ENCODE data around the gene PTPN23. TPM values are rescaled to one million over a fixed set of nuclear protein-coding genes. Genes with fewer than 3 reads are reported as not detected.
A peak's percentile ranks its signal among the peaks of the same experiment; 100 is the strongest.

Gene PTPN23
- polyA plus RNA-seq, 1 donor from 2014 or later = 5.0 TPM

DNA sequence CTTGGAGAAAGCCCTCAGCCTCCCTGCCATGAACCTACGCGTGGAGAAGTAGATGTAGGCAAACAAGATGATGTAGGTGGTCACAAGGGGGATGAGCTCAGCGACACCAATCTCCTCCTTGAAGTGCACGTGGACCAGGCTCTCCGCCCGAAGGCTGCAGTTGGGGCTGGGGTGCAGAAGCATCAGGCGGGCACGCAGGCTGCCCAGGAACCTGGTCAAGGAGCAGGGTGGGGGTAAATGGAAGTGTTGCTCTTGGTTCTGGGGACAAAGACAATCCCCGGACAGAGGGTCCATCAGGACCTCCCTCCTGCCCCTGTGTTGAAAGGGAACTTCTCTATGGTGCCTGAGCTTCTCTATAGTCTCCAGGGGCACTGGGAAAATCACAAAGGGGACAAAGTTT lies 45.1 kb downstream of the PTPN23 start:
- H3K27ac Mint-ChIP-seq = peak overlapping the region in 1 of 3 donors; percentile 7
- peak overlapping the region in 1 of 4 donors; percentile 8 for H3K4me3 Mint-ChIP-seq
- peaks cover 5 to 10% (median 9%) of the 10 kb centered on the region in 3 donors for H3K4me1 Mint-ChIP-seq
- no peaks in the 10 kb centered on the region for H3K27me3 Mint-ChIP-seq
- peaks cover 6% of the 10 kb centered on the region for H3K36me3 Mint-ChIP-seq
- no peaks in the 10 kb centered on the region for H3K9me3 Mint-ChIP-seq

DNA sequence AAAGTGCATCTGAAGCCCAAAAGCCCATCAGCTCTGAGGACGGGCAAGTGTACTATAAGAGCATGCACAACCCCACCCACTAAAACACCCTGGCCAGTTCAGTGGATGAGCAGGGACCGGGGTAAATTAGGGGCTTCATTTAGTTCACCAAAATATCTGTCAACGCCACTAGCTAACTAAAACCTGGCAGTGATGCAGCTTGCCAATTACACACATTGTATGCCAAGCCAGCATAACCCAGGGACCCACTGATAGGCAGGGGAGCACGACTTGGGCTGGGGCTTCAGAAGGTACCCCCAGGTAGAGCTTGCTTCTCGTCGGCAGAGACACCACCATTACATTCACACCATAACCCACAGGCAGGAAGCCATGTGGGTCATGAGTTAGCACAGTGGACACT lies 47.0 kb downstream of the PTPN23 start:
- no peaks in the 10 kb centered on the region for H3K27me3 Mint-ChIP-seq
- H3K4me3 Mint-ChIP-seq = no peak overlapping the region
- H3K9me3 Mint-ChIP-seq = no peaks in the 10 kb centered on the region
- peaks cover 0 to 1% (median 0%) of the 10 kb centered on the region in 3 donors for H3K4me1 Mint-ChIP-seq
- peaks cover 7% of the 10 kb centered on the region for H3K36me3 Mint-ChIP-seq
- no peak overlapping the region for H3K27ac Mint-ChIP-seq

DNA sequence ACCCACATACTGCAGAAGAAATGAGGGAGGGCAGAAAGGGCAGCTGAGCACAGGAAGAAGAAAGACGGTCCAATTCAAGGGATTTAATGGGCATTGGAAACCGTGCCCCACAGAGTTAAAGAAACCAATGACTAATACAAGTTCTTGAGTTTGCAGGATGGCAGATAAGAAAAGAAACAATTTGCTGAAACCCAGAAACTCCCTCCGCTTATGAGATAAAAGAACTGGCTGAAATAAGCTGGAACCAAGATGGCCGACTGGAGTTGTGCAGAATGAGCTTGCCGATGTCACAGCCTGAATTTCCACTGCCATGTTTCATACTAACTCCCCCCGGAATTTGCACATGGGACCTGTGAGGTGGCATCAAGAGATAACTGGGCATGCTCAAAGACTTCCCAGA lies 47.8 kb downstream of the PTPN23 start:
- H3K9me3 Mint-ChIP-seq = no peaks in the 10 kb centered on the region
- H3K27ac Mint-ChIP-seq = no peak overlapping the region
- H3K4me1 Mint-ChIP-seq = peaks cover 0 to 3% (median 1%) of the 10 kb centered on the region in 3 donors
- no peak overlapping the region for H3K4me3 Mint-ChIP-seq
- peaks cover 9% of the 10 kb centered on the region for H3K36me3 Mint-ChIP-seq
- H3K27me3 Mint-ChIP-seq = no peaks in the 10 kb centered on the region

DNA sequence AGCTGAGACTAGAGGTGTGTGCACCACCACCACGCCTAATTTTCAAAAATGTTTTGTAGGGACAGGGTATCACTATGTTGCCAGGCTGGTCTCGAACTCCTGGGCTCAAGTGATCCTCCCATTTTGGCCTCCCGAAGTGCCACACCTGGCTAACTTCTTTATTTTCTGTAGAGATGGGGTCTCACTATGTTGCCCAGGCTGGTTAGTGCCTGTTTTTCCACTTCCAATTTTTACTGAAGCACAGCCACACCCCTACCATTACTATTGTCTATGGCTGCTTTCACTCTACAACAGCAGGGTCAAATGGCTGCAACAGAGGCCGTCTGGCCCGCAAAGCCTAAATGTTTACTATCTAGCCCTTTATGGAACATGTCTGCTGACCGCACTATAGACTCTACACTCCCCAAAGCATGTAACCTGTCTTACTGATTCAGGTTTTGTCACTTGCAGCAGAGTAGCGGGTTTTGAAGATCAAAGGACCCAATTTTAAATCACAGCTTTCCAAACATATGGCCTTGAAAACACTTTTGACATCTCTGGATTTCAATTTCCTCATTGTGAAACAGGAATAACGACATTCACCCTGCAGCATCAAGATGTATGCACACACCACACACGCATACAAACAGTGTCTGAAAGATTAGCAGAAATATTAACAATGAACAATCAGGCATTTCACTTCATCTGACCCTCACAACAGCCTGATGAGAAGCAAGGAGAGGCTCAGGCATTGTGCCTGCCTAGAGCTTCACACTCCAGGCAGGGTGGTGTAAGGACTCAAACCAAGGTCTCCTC lies 48.9 kb downstream of the PTPN23 start:
- Mint-ChIP-seq H3K27me3 (no peaks in the 10 kb centered on the region), H3K4me3 (no peak overlapping the region), H3K27ac (peak overlapping the region in 1 of 3 donors; percentile 81), H3K4me1 (peaks cover 0 to 6% (median 1%) of the 10 kb centered on the region in 3 donors), H3K36me3 (peaks cover 9% of the 10 kb centered on the region), H3K9me3 (no peaks in the 10 kb centered on the region)

DNA sequence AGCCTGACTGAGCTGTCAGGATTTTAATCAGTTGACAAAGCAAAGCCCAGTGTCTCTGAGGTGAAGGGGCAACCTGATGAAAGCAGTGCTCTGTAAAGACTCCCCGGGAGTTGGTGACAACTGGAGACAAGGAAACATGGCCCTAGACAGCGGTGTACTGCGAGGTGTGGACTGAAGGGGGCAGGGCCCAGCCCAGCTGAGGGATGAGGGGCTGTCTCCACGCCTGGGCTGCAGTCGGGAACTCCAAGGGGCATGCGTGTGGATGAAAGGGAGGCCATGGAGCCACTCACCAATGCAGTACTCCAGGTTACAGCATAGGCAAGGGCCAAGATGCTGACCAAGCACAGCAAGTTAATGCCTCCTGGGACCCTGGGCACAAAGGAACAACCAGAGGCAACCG lies 49.8 kb downstream of the PTPN23 start:
- Mint-ChIP-seq H3K4me1 (peaks cover 0 to 6% (median 0%) of the 10 kb centered on the region in 3 donors), H3K27ac (peak overlapping the region in 1 of 3 donors; percentile 9)

DNA sequence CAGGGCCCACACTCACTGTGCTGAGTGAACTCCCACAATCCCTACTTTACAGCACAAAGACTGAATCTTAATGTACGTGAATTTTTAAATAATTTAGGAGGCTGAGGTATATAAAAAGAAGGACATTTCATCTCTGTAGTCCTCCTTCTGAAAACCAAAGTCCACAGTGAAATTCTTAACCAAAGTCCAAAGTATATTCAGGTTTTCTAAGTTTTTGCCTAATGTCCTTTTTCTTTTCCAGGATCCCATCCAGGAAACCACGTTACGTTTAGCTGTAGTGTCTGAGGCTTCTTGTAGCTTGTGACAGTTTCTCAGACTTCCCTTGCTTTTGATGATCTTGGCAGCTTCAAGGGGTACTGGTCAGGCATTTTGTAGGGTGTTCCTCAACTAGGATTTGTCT lies 50.4 kb downstream of the PTPN23 start:
- Mint-ChIP-seq H3K4me1 (peaks cover 0 to 6% (median 0%) of the 10 kb centered on the region in 3 donors), H3K36me3 (peaks cover 11% of the 10 kb centered on the region), H3K27ac (peak overlapping the region in 1 of 3 donors; percentile 13), H3K4me3 (no peak overlapping the region), H3K9me3 (no peaks in the 10 kb centered on the region), H3K27me3 (no peaks in the 10 kb centered on the region)

More for the DNA sequence above, 49.8 kb downstream of the PTPN23 start:
- Mint-ChIP-seq H3K9me3 (no peaks in the 10 kb centered on the region), H3K36me3 (peaks cover 11% of the 10 kb centered on the region), H3K4me3 (no peak overlapping the region), H3K27me3 (no peaks in the 10 kb centered on the region)

DNA sequence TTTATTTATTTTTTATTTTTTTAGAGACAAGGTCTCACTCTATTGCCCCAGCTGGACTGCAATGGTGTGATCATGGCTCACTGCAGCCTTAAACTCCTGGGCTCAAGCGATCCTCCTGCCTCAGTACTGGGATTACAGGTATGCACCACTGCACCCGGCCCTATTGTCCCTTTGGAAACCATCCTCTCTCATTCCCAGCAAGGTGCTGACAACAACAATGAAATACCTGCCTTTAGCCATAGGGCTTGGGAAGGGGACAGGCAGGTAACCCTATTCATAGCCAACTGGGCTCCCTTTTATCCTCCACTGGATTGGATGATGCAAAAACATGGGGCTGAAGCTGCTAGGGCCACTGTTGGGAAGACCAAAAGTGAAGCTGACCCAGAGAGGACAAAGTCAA lies 51.9 kb downstream of the PTPN23 start:
- H3K9me3 Mint-ChIP-seq = no peaks in the 10 kb centered on the region
- H3K27me3 Mint-ChIP-seq = no peaks in the 10 kb centered on the region
- peaks cover 11% of the 10 kb centered on the region for H3K36me3 Mint-ChIP-seq
- no peak overlapping the region for H3K4me3 Mint-ChIP-seq
- no peak overlapping the region for H3K27ac Mint-ChIP-seq
- H3K4me1 Mint-ChIP-seq = peaks cover 0 to 6% (median 0%) of the 10 kb centered on the region in 3 donors

DNA sequence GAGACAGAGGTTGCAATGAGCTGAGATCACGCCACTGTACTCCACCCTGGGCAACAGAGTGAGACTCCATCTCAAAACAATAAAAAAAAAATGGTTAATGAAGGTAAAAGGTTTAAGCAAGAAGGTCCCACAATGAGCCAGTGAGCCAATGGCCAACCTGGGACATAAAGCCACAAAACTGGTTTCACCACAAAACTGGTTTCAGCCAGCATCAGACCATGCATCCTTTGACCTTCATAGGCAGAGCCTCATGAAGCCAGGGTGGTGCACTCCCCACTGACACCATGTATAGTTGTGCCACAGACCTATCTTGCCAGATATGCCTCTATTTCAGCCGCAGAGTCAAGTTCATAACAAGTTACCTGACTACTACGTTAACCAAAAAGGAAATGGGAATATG lies 53.0 kb downstream of the PTPN23 start:
- no peaks in the 10 kb centered on the region for H3K27me3 Mint-ChIP-seq
- H3K4me1 Mint-ChIP-seq = peaks cover 0 to 6% (median 0%) of the 10 kb centered on the region in 3 donors
- H3K27ac Mint-ChIP-seq = no peak overlapping the region
- peaks cover 11% of the 10 kb centered on the region for H3K36me3 Mint-ChIP-seq
- no peak overlapping the region for H3K4me3 Mint-ChIP-seq
- no peaks in the 10 kb centered on the region for H3K9me3 Mint-ChIP-seq

DNA sequence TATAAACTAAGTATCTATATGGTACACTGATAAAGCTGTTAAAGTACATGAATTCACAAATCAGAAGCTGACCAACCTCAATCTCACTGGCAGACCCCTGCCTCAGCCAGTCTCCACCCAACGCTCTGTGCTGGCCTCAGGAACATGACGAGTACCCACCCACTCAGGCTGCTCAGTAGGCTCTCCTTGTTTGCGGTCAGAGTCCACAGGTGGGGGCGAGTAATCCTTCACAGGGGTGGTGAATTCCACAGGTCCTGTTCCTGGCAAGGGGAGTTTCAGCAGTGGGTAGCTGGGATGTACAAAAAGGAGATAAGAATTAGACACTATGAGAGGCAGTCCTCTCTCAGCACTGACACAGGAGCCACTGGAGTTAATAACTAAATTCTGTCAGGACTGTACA lies 54.0 kb downstream of the PTPN23 start:
- Mint-ChIP-seq H3K27ac (no peak overlapping the region), H3K36me3 (peaks cover 11% of the 10 kb centered on the region), H3K4me1 (peaks cover 0 to 6% (median 0%) of the 10 kb centered on the region in 3 donors)

DNA sequence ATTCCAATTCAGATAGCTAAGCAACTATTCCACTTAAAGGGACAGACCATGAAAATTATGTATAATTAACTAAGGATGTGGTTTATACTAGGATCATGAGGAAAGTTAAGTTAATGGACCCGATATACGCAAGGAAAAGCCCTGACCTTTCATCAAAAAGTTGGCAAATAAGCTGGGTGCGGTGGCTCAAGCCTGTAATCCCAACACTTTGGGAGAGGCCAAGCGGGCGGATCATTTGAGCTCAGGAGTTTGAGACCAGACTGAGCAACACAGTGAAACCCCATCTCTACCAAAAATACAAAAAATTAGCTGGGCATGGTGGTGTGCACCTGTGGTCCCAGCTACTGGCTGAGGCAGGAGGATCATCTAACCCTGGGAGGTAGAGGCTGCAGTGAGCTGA lies 55.4 kb downstream of the PTPN23 start:
- no peak overlapping the region for H3K27ac Mint-ChIP-seq
- peaks cover 0 to 6% (median 0%) of the 10 kb centered on the region in 3 donors for H3K4me1 Mint-ChIP-seq
- no peak overlapping the region for H3K4me3 Mint-ChIP-seq
- H3K36me3 Mint-ChIP-seq = peaks cover 8% of the 10 kb centered on the region
- H3K9me3 Mint-ChIP-seq = no peaks in the 10 kb centered on the region
- H3K27me3 Mint-ChIP-seq = no peaks in the 10 kb centered on the region

More for the DNA sequence above, 54.0 kb downstream of the PTPN23 start:
- Mint-ChIP-seq H3K4me3 (no peak overlapping the region), H3K27me3 (no peaks in the 10 kb centered on the region), H3K9me3 (no peaks in the 10 kb centered on the region)

DNA sequence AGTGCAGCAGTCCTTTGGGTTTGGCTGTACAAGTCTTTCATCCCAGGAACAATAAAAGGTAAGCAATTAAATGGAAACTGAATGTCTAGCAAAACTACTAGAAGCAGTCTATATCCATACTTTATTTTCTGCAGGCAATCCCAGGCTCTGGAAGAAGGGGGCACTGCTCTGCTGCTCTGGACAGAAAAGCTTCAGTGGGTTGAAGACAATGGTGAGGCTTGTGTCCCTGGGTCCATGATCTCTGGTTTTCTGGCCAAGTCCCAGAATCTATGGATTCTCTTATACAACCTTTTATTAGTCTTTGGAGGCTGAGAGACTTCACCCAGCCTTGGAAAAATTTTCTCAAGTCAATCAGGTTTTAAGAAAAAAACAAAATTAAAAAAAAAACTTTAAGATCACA lies 59.3 kb downstream of the PTPN23 start:
- Mint-ChIP-seq H3K36me3 (no peaks in the 10 kb centered on the region), H3K27me3 (no peaks in the 10 kb centered on the region), H3K4me3 (no peak overlapping the region), H3K27ac (peak overlapping the region in 1 of 3 donors; percentile 84), H3K9me3 (no peaks in the 10 kb centered on the region), H3K4me1 (peaks cover 0 to 5% (median 2%) of the 10 kb centered on the region in 3 donors)

DNA sequence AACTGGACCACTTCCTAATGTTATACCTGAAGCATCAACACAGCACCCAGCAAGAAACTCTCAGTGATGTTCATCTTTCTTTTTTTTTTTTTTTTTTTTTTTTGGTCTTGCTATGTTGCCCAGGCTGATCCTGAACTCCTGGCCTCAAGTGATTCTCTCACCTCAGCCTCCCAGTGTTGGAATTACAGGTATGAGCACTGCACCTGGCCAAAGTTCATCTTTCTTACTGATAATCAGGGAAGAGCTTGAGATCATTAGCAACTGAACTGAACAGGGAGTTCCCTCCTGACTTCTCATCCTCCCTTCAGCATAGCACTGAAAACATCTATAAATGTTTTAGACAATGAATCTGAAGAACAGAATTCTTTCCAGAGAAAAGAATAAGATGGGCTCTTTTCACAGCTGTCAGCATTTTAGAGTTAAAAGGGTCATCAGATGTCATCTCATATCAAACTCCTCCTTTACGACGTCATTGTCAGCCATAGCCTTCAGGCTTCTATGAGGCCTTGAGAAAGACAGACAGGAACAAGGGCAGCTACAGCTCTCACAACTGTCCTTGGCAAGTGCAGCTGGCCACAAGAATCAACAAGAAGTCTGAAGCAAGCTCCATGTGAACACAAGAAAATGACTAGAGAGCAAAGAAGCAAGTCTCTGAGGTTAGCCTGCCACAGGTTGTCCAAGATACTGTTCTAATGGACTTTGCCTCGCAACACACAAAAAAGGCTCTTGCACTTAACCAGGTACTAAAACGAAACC lies 61.2 kb downstream of the PTPN23 start:
- Mint-ChIP-seq H3K27ac (peak overlapping the region in 1 of 3 donors; percentile 31), H3K36me3 (no peaks in the 10 kb centered on the region), H3K4me1 (peaks cover 0 to 5% (median 2%) of the 10 kb centered on the region in 3 donors), H3K9me3 (no peaks in the 10 kb centered on the region), H3K27me3 (no peaks in the 10 kb centered on the region), H3K4me3 (no peak overlapping the region)

DNA sequence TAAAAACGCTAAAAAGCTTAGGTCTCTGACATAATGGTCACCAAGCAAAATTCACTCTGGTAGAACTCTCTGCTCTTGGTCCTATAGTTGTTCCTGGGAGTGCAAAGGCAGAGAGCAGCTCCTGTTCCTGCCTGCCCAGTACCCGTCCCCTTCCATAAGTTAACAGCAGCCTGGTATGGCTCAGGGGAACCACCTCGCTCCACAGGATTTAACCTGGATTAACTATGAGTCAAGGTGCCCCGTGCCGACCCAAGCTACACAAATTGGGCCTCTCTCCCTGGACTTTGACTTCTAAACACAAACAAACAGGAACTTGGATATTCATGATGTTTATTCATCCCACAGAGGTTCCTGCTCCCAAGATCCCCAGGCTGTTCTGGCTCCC lies 62.8 kb downstream of the PTPN23 start:
- Mint-ChIP-seq H3K27me3 (no peaks in the 10 kb centered on the region), H3K36me3 (peaks cover 6% of the 10 kb centered on the region), H3K9me3 (no peaks in the 10 kb centered on the region), H3K4me3 (no peak overlapping the region), H3K4me1 (peaks cover 0 to 8% (median 7%) of the 10 kb centered on the region in 3 donors), H3K27ac (no peak overlapping the region)

DNA sequence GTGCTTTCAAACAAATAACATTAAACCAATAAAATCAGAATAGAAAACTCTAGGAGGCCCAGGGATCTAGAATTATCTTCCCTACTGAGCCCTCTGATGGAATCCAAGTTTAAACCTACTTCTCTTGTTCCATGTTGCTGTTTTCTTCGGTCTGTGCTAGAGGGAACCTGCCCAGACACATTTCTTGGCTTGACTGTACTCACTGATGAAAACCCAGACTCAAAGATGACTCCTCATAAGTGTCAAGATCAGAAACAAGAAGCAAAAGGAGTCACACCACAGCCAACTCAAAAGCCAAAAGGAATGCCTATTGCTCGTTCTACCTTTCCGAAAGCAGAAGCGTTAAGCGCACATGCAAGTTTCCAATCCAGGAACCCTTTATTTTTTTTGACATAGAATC lies 63.3 kb downstream of the PTPN23 start:
- Mint-ChIP-seq H3K27ac (peak overlapping the region in 1 of 3 donors; percentile 92), H3K27me3 (no peaks in the 10 kb centered on the region), H3K4me3 (no peak overlapping the region), H3K9me3 (no peaks in the 10 kb centered on the region), H3K4me1 (peaks cover 0 to 9% (median 8%) of the 10 kb centered on the region in 3 donors), H3K36me3 (peaks cover 6% of the 10 kb centered on the region)

DNA sequence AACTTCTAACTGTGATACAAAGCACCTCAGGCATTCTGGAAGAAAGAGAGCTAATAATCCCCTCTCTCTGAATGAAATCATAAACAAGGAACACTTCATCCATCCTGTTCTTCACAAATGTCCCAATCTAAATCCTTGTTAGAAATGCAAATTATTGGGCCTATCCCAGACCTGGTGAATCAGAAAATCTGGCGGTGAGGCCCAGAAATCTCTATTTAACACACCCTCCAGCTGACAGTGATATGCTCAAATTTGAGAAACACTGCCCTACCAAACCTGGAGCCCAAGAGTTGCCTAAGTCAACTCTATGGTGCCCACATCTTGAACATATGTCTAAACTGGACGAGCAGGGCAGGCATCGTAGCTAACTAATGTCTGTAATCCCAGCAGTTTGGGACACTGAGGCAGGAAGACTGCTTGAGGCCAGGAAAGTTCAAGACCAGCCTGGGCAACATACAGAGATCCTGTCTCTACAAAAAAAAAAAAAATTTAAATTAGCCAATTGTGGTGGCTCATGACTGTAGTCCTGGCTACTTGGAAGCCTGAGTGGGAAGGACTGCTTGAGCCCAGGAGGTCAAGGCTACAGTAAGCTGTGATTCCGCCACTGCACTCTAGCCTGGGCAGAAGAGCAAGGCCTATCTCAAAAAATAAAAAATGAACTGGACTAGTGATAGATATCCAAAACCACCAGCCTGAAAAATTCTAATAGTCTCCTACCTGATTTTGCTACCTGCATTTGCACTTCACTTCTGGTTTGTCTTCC lies 71.8 kb downstream of the PTPN23 start:
- peaks cover 11% of the 10 kb centered on the region for H3K36me3 Mint-ChIP-seq
- no peak overlapping the region for H3K27ac Mint-ChIP-seq
- H3K9me3 Mint-ChIP-seq = no peaks in the 10 kb centered on the region

More for the DNA sequence above, 71.8 kb downstream of the PTPN23 start:
- Mint-ChIP-seq H3K4me1 (peaks cover 12 to 28% (median 24%) of the 10 kb centered on the region in 3 donors), H3K4me3 (no peak overlapping the region), H3K27me3 (no peaks in the 10 kb centered on the region)

Measured in IgD-negative memory B cell (primary cell).